Measurements from ENCODE around the gene SNCB.

SNCB gene

DNA sequence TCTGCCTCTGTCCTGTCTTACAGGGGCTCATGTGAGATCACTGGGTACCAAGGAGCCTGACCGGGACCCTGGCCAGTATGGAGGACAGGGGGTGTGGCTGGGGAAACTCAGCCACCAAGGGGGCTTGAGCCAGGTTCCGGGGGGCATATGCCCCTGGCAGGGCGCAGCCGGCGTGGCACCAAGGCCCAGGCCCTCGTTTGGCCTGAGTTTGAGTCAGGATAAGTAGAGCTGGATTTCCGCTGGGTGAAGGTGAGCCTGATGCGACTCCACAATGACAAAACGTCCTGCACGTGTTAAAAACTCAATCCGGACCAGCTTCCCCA is 16.3 kb upstream of the SNCB start:
- Histone ChIP-seq H3K27me3 (ENCODE audit: insufficient read depth, low read length, poor library complexity, severe bottlenecking) (no peaks in the 10 kb centered on the region), H3F3A (ENCODE audit: low read depth) (no peaks in the 10 kb centered on the region), H3K36me3 (ENCODE audit: insufficient read depth, low read length) (no peaks in the 10 kb centered on the region), H3K9me3 (ENCODE audit: insufficient read depth, low read depth, low read length) (no peaks in the 10 kb centered on the region), H2AFZ (ENCODE audit: low read length) (peak overlapping the region; percentile 66), H3K4me2 (ENCODE audit: low read depth, low read length, poor library complexity, severe bottlenecking) (peak overlapping the region; percentile 55), H3K79me2 (ENCODE audit: insufficient read depth, low read length) (peaks cover 7% of the 10 kb centered on the region; the same call in 1 of the 2 replicates), H3K4me3 (ENCODE audit: low read length, poor library complexity, severe bottlenecking) (peak overlapping the region; percentile 65), H3K9ac (ENCODE audit: low read depth, low read length, poor library complexity, severe bottlenecking) (peak overlapping the region; percentile 58), H3K4me1 (ENCODE audit: insufficient read depth, low read length, poor library complexity, severe bottlenecking) (peaks cover 12% of the 10 kb centered on the region), H3K9me2 (replicated peaks; ENCODE audit: low read depth, low read length) (no peaks in the 10 kb centered on the region), H4K20me1 (ENCODE audit: insufficient read depth, low read length, poor library complexity, severe bottlenecking) (no peaks in the 10 kb centered on the region)
- TF ChIP-seq CTCF (conservative IDR thresholded peaks at IDR 0.05; ENCODE audit: low read length) (no peak), EZH2phosphoT487 (IDR thresholded peaks at IDR 0.05; ENCODE audit: borderline replicate concordance) (no peak)

DNA sequence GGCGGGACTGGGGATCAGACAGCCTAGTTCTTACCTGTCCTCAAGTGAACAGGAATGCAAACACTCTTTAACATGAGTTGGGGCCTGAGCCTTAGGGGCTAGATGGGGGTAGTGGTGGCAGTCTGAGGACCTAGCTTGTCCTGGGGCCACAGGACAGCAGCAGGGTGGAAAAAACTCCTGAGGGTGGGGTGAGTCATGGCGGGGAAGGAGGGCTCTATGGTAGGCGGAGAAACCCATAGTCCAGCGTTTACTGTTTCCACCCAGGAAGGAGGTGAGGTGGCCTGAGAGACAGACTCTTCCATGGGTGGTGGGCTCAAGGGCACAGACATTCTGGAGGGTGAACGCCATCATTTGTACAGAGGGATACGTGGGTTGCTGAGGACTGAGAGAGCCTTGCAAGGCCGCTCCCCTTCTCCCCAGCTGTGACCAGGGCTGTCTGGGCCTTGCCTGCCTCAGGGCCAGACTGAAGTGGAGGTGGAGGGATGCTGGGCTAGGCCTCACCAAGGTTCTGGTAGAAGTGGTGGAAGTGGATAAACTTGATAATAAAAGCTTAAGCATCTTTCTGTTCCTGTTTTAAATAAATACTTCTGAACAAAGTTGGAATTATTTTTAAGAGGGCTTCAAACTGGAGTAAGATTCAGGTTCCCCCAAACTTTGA is 15.8 kb upstream of the SNCB start:
- H3K9ac ChIP-seq (ENCODE audit: low read depth, low read length, poor library complexity, severe bottlenecking): peak overlapping the region; percentile 58
- H3K4me3 ChIP-seq (ENCODE audit: low read length, poor library complexity, severe bottlenecking): peak overlapping the region; percentile 65
- H2AFZ ChIP-seq (ENCODE audit: low read length): peak overlapping the region; percentile 66; the same call in 1 of the 2 replicates
- no peaks in the 10 kb centered on the region for H3K36me3 ChIP-seq (ENCODE audit: insufficient read depth, low read length)
- H3K4me2 ChIP-seq (ENCODE audit: low read depth, low read length, poor library complexity, severe bottlenecking): peak overlapping the region; percentile 55
- peaks cover 12% of the 10 kb centered on the region for H3K4me1 ChIP-seq (ENCODE audit: insufficient read depth, low read length, poor library complexity, severe bottlenecking)
- no peaks in the 10 kb centered on the region for H4K20me1 ChIP-seq (ENCODE audit: insufficient read depth, low read length, poor library complexity, severe bottlenecking)
- no peak for TF ChIP-seq EZH2phosphoT487 (IDR thresholded peaks at IDR 0.05; ENCODE audit: borderline replicate concordance)
- no peak for TF ChIP-seq CTCF (conservative IDR thresholded peaks at IDR 0.05; ENCODE audit: low read length)
- H3F3A ChIP-seq (ENCODE audit: low read depth): no peaks in the 10 kb centered on the region
- H3K27me3 ChIP-seq (ENCODE audit: insufficient read depth, low read length, poor library complexity, severe bottlenecking): no peaks in the 10 kb centered on the region
- no peaks in the 10 kb centered on the region for H3K9me3 ChIP-seq (ENCODE audit: insufficient read depth, low read depth, low read length)
- H3K79me2 ChIP-seq (ENCODE audit: insufficient read depth, low read length): peaks cover 7% of the 10 kb centered on the region; the same call in 1 of the 2 replicates
- no peaks in the 10 kb centered on the region for H3K9me2 ChIP-seq (replicated peaks; ENCODE audit: low read depth, low read length)

DNA sequence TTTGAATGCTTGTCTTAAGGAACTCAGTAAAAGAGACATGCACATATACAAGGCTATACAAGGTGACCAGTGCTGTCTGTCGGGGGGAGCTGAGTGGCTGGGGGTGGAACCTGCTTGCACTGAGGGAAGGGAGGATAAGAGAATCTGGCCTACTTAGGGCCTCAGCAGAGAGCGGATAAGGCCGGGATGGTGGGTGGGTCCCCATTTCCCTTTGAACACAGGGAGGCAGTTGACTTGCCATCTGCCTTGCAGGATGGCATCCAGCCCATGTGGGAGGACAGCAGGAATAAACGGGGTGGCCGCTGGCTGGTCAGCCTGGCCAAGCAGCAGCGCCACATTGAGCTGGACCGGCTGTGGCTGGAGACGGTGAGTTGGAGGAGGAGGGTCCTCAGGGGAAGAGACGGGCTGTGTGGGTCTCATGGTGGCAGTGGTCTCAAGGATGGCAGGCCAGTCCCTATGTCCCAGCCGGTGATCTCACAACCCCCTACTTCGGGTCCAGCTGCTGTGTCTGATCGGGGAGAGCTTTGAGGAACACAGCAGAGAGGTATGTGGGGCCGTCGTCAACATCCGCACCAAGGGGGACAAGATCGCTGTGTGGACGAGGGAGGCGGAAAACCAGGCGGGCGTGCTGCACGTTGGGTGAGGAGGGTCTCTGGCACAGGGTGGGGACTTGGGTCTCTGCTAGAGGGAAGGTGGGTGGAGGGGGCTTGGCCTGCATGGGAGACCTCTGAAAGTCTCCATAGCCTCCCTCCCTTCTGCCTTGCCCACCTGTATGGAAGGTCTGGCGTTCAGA is 14.7 kb upstream of the SNCB start:
- Histone ChIP-seq H3K4me2 (ENCODE audit: low read depth, low read length, poor library complexity, severe bottlenecking) (no peak overlapping the region), H2AFZ (ENCODE audit: low read length) (no peak overlapping the region), H3K9ac (ENCODE audit: low read depth, low read length, poor library complexity, severe bottlenecking) (no peak overlapping the region), H3K4me3 (ENCODE audit: low read length, poor library complexity, severe bottlenecking) (no peak overlapping the region), H3K9me2 (replicated peaks; ENCODE audit: low read depth, low read length) (no peaks in the 10 kb centered on the region), H3F3A (ENCODE audit: low read depth) (no peaks in the 10 kb centered on the region), H3K79me2 (ENCODE audit: insufficient read depth, low read length) (peaks cover 7% of the 10 kb centered on the region; the same call in 1 of the 2 replicates), H3K27me3 (ENCODE audit: insufficient read depth, low read length, poor library complexity, severe bottlenecking) (no peaks in the 10 kb centered on the region), H3K36me3 (ENCODE audit: insufficient read depth, low read length) (no peaks in the 10 kb centered on the region), H3K9me3 (ENCODE audit: insufficient read depth, low read depth, low read length) (no peaks in the 10 kb centered on the region), H4K20me1 (ENCODE audit: insufficient read depth, low read length, poor library complexity, severe bottlenecking) (no peaks in the 10 kb centered on the region), H3K4me1 (ENCODE audit: insufficient read depth, low read length, poor library complexity, severe bottlenecking) (peaks cover 12% of the 10 kb centered on the region)
- TF ChIP-seq EZH2phosphoT487 (IDR thresholded peaks at IDR 0.05; ENCODE audit: borderline replicate concordance) (no peak), CTCF (conservative IDR thresholded peaks at IDR 0.05; ENCODE audit: low read length) (no peak)

Measured in Loucy (cell line).